Measurements from ENCODE around the gene UVRAG. TPM values are rescaled to one million over a fixed set of nuclear protein-coding genes. Genes with fewer than 3 reads are reported as not detected.
"Not testable (repeated sequence)": the region's sequence is repeated elsewhere in the genome, so short reads cannot be mapped to it uniquely, and the experiment has no call there.

The UVRAG gene
- total and polyA plus RNA-seq, 5 experiments from 2014 or later: 8.9 to 22.3 (median 12.6) TPM

- no peaks in the 10 kb centered on the region for H3K27me3 Mint-ChIP-seq
- peaks cover 0 to 33% (median 25%) of the 10 kb centered on the region in 3 donors for H3K36me3 Mint-ChIP-seq
- no peak overlapping the region for H3K27ac Mint-ChIP-seq
- H3K9me3 Mint-ChIP-seq: no peaks in the 10 kb centered on the region
- H3K4me1 Mint-ChIP-seq: peaks cover 0 to 6% (median 2%) of the 10 kb centered on the region in 4 donors
- no peak for ATAC-seq
- H3K4me3 Mint-ChIP-seq: no peak overlapping the region
- no peak for DNase-seq
- POLR2A ChIA-PET: no interaction called here
These were observed 116.1 kb downstream of the UVRAG start for GRCh38 chr11:75931124-75931523.

- H3K4me3 Mint-ChIP-seq, H3K27me3 Mint-ChIP-seq, DNase-seq, H3K27ac Mint-ChIP-seq, POLR2A ChIA-PET, H3K4me1 Mint-ChIP-seq, H3K9me3 Mint-ChIP-seq, ATAC-seq: not testable (repeated sequence)
- peaks cover 0 to 25% (median 25%) of the 10 kb centered on the region in 3 donors for H3K36me3 Mint-ChIP-seq
These were observed 118.7 kb downstream of the UVRAG start for GRCh38 chr11:75933736-75934135.

GRCh38 chr11:75934851-75935250 lies 119.8 kb downstream of the UVRAG start:
- POLR2A ChIA-PET: no interaction called here
- peaks cover 0 to 25% (median 23%) of the 10 kb centered on the region in 3 donors for H3K36me3 Mint-ChIP-seq
- H3K27me3 Mint-ChIP-seq: no peaks in the 10 kb centered on the region
- H3K4me1 Mint-ChIP-seq: peaks cover 0 to 6% (median under 1%) of the 10 kb centered on the region in 4 donors
- no peak for ATAC-seq
- no peaks in the 10 kb centered on the region for H3K9me3 Mint-ChIP-seq
- no peak overlapping the region for H3K4me3 Mint-ChIP-seq
- no peak for DNase-seq
- no peak overlapping the region for H3K27ac Mint-ChIP-seq

GRCh38 chr11:75938543-75938942 lies 123.5 kb downstream of the UVRAG start:
- Mint-ChIP-seq H3K36me3 (peaks cover 0 to 8% (median 0%) of the 10 kb centered on the region in 3 donors), H3K27ac (no peak overlapping the region), H3K4me1 (peaks cover 0 to 21% (median 4%) of the 10 kb centered on the region in 4 donors), H3K4me3 (no peak overlapping the region), H3K9me3 (no peaks in the 10 kb centered on the region), H3K27me3 (no peaks in the 10 kb centered on the region)
- DNase-seq (no peak), ATAC-seq (no peak)
- POLR2A ChIA-PET: no interaction called here

GRCh38 chr11:75939516-75939915 lies 124.5 kb downstream of the UVRAG start:
- no peak overlapping the region for H3K4me3 Mint-ChIP-seq
- no peak for DNase-seq
- ATAC-seq: no peak
- no peaks in the 10 kb centered on the region for H3K9me3 Mint-ChIP-seq
- H3K27me3 Mint-ChIP-seq: no peaks in the 10 kb centered on the region
- POLR2A ChIA-PET: no interaction called here
- H3K4me1 Mint-ChIP-seq: peaks cover 3 to 28% (median 10%) of the 10 kb centered on the region in 4 donors
- peaks cover 0 to 8% (median 0%) of the 10 kb centered on the region in 3 donors for H3K36me3 Mint-ChIP-seq
- H3K27ac Mint-ChIP-seq: no peak overlapping the region

- ATAC-seq (no peak), DNase-seq (no peak)
- Mint-ChIP-seq H3K4me3 (no peak overlapping the region), H3K27ac (peak overlapping the region in 1 of 10 donors; percentile 49), H3K4me1 (peaks cover 3 to 32% (median 12%) of the 10 kb centered on the region in 4 donors), H3K36me3 (peaks cover 0 to 8% (median 0%) of the 10 kb centered on the region in 3 donors), H3K9me3 (no peaks in the 10 kb centered on the region), H3K27me3 (no peaks in the 10 kb centered on the region)
- POLR2A ChIA-PET: no interaction called here
These were observed 125.0 kb downstream of the UVRAG start for GRCh38 chr11:75939992-75940391.

- ATAC-seq: no peak
- POLR2A ChIA-PET: no interaction called here
- no peak overlapping the region for H3K27ac Mint-ChIP-seq
- peaks cover 0 to 2% (median 0%) of the 10 kb centered on the region in 3 donors for H3K36me3 Mint-ChIP-seq
- H3K4me1 Mint-ChIP-seq: peaks cover 9 to 42% (median 18%) of the 10 kb centered on the region in 4 donors
- no peaks in the 10 kb centered on the region for H3K27me3 Mint-ChIP-seq
- H3K9me3 Mint-ChIP-seq: no peaks in the 10 kb centered on the region
- no peak for DNase-seq
- no peak overlapping the region for H3K4me3 Mint-ChIP-seq
These were observed 125.9 kb downstream of the UVRAG start for GRCh38 chr11:75940911-75941310.

- peaks cover 13 to 55% (median 32%) of the 10 kb centered on the region in 4 donors for H3K4me1 Mint-ChIP-seq
- no peak overlapping the region for H3K4me3 Mint-ChIP-seq
- H3K9me3 Mint-ChIP-seq: no peaks in the 10 kb centered on the region
- DNase-seq: no peak
- ATAC-seq: no peak
- H3K27ac Mint-ChIP-seq: no peak overlapping the region
- H3K36me3 Mint-ChIP-seq: peaks cover 0 to 2% (median 0%) of the 10 kb centered on the region in 3 donors
- POLR2A ChIA-PET: interaction anchor here (0.6 kb wide), 1 partner anchor 80 kb away, joined by 4 read pairs; no protein-coding TSS in a partner anchor
- H3K27me3 Mint-ChIP-seq: no peaks in the 10 kb centered on the region
These were observed 129.5 kb downstream of the UVRAG start for GRCh38 chr11:75944515-75944914.

- Mint-ChIP-seq H3K27me3 (no peaks in the 10 kb centered on the region), H3K4me3 (no peak overlapping the region), H3K27ac (peak overlapping the region in 1 of 10 donors; percentile 10), H3K4me1 (peaks cover 13 to 51% (median 32%) of the 10 kb centered on the region in 4 donors), H3K36me3 (peaks cover 0 to 2% (median 0%) of the 10 kb centered on the region in 3 donors), H3K9me3 (no peaks in the 10 kb centered on the region)
- DNase-seq (no peak), ATAC-seq (no peak)
- POLR2A ChIA-PET: interaction anchor here (0.5 kb wide), 1 partner anchor 117 kb away, joined by 3 read pairs; no protein-coding TSS in a partner anchor
These were observed 130.4 kb downstream of the UVRAG start for GRCh38 chr11:75945446-75945845.

- Mint-ChIP-seq H3K4me3 (no peak overlapping the region), H3K9me3 (no peaks in the 10 kb centered on the region), H3K27ac (peak overlapping the region in 1 of 10 donors; percentile 10), H3K27me3 (no peaks in the 10 kb centered on the region), H3K4me1 (peaks cover 13 to 49% (median 32%) of the 10 kb centered on the region in 4 donors), H3K36me3 (peaks cover 0 to 2% (median 0%) of the 10 kb centered on the region in 3 donors)
- no peak for ATAC-seq
- POLR2A ChIA-PET: no interaction called here
- no peak for DNase-seq
These were observed 130.9 kb downstream of the UVRAG start for GRCh38 chr11:75945947-75946346.

- no peaks in the 10 kb centered on the region for H3K27me3 Mint-ChIP-seq
- ATAC-seq (peak in 1 of 2 donors; percentile 3), DNase-seq (no peak)
- H3K4me1 Mint-ChIP-seq: peaks cover 15 to 45% (median 34%) of the 10 kb centered on the region in 4 donors
- H3K36me3 Mint-ChIP-seq: no peaks in the 10 kb centered on the region
- H3K27ac Mint-ChIP-seq: peak overlapping the region in 4 of 10 donors; percentile 10 to 25 (median 16)
- H3K9me3 Mint-ChIP-seq: no peaks in the 10 kb centered on the region
- POLR2A ChIA-PET: interaction anchor here (0.7 kb wide), 1 partner anchor 14 kb away, joined by 3 read pairs; no protein-coding TSS in a partner anchor
- H3K4me3 Mint-ChIP-seq: no peak overlapping the region
These were observed 131.8 kb downstream of the UVRAG start for GRCh38 chr11:75946531-75947530.

GRCh38 chr11:75949023-75949672 lies 134.1 kb downstream of the UVRAG start:
- POLR2A ChIA-PET: no interaction called here
- Mint-ChIP-seq H3K27ac (no peak overlapping the region), H3K4me1 (peaks cover 15 to 41% (median 33%) of the 10 kb centered on the region in 4 donors), H3K9me3 (no peaks in the 10 kb centered on the region), H3K27me3 (no peaks in the 10 kb centered on the region), H3K36me3 (peaks cover 0 to 5% (median 3%) of the 10 kb centered on the region in 3 donors), H3K4me3 (no peak overlapping the region)
- no peak for ATAC-seq
- DNase-seq: no peak

GRCh38 chr11:75950141-75950540 lies 135.1 kb downstream of the UVRAG start:
- Mint-ChIP-seq H3K9me3 (no peaks in the 10 kb centered on the region), H3K4me1 (peaks cover 17 to 32% (median 27%) of the 10 kb centered on the region in 4 donors), H3K27ac (no peak overlapping the region), H3K4me3 (no peak overlapping the region), H3K36me3 (peaks cover 0 to 10% (median 3%) of the 10 kb centered on the region in 3 donors), H3K27me3 (no peaks in the 10 kb centered on the region)
- no peak for ATAC-seq
- POLR2A ChIA-PET: no interaction called here
- no peak for DNase-seq
